Measurements from ENCODE around the gene NPIPB12.
"Not testable (repeated sequence)": the region's sequence is repeated elsewhere in the genome, so short reads cannot be mapped to it uniquely, and the experiment has no call there.

GRCh38 chr16:29506308-29506707 is at the start of gene NPIPB12:
- TF ChIP-seq E2F6 (IDR thresholded peaks at IDR 0.05); CTCF (IDR thresholded peaks at IDR 0.05; ENCODE audit: control extremely low read depth in 1 of 3, insufficient read depth in 1 of 3, low read depth in 1 of 3, low read length in 3 of 3); CREB1 (IDR thresholded peaks at IDR 0.05); ATF2 (IDR thresholded peaks at IDR 0.05; ENCODE audit: low read length): not testable (repeated sequence)
